ENCODE measurements around the gene SAPCD2.

DNA sequence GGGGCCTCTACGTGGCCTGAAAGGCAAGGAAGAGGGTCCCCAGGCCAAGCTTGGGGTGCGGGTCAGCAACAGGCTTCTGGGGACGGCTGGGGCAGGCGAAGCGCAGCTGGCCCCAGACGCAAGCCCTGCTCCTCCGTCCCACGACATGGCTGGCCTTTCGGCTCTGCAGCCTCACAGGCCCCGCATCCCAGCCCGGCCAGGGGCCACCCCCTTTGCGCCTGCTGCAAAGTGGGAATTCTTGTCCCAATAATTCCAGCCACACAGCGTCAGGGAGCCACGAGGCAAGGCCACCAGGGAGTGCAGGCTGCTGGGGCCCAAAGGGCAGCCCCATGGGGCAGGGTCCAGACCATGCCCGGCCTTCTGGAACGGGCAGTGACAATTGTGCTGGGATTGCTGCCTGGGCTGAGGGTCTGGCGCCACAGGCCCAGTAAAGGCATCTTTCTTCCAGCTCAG lies 15.4 kb downstream of the SAPCD2 start:
- TF ChIP-seq POLR2AphosphoS5 (IDR thresholded peaks at IDR 0.05; ENCODE audit: low read depth, low read length), result no peak
- TF ChIP-seq POLR2A (IDR thresholded peaks at IDR 0.05; ENCODE audit: low read depth, low read length), result no peak
- TF ChIP-seq TAF1 (IDR thresholded peaks at IDR 0.05; ENCODE audit: low read depth, low read length), result no peak
- TF ChIP-seq SPI1 (IDR thresholded peaks at IDR 0.05; ENCODE audit: low read depth, low read length), result no peak
- TF ChIP-seq PAX5 (IDR thresholded peaks at IDR 0.05; ENCODE audit: insufficient read depth, low read length, severe bottlenecking), result no peak
- no peak for TF ChIP-seq POU2F2 (IDR thresholded peaks at IDR 0.05; ENCODE audit: low read depth, low read length)

Data from GM12891 (cell line).